NCI-H2196 (cell line): ENCODE results near the gene CFAP46.

Source experiments
- DNase-seq: peaks from one replicate; lab custom pipeline; 2025; ENCODE audit not compliant: unreplicated experiment; lab: John Stamatoyannopoulos, UW

The CFAP46 gene

DNA sequence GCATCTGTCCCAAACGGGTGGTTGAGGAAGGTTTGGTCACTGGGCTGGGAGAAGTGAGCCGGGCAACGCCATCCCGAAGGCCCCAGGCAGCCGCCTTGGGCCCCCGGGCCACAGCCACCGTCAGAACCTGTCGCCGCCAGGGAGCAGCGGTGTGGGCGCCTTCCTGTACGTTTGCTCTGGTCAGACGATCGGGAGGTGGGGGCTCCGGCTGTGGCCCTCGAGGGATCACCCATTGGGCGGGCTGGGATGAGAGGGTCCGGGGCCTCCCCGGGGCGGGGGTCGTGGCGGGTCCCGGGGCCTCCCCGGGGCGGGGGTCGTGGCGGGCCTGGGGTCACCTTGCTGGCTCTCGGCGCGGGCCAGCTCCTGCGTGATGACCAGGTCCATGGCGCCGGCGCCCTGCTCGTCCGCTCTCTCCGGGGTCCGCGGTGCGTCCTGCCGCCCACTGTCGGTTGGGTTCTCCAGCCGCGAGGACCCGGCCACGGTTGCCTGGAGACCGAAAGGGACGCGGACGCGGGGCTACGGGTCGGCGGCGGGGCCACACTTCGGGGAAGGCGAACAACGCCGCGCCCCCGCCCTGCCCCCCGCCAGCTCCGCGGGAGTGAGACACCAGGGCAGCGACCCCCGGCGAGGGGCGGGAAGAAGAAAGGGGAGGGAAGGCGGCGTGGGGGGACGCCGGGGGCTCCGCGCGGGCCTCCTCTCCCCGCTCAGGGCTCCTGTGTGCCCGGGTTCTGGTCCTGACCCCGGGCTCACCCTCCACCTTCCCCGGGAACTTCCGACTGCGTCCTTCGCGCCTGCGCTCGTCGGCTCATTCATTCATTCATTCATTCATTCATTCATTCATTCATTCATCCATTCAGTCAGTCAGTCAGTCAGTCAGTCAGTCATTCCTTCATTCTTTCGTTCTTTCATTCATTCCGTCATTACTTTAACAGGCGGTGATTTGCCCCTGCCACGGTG lies at the start of gene CFAP46:
Gene CFAP46 (minus strand): TSS at position 470 of the 957 bp plus-strand sequence. CDS start 86 bp downstream, at position 384.
- DNase-seq, result peak; percentile 4

DNA sequence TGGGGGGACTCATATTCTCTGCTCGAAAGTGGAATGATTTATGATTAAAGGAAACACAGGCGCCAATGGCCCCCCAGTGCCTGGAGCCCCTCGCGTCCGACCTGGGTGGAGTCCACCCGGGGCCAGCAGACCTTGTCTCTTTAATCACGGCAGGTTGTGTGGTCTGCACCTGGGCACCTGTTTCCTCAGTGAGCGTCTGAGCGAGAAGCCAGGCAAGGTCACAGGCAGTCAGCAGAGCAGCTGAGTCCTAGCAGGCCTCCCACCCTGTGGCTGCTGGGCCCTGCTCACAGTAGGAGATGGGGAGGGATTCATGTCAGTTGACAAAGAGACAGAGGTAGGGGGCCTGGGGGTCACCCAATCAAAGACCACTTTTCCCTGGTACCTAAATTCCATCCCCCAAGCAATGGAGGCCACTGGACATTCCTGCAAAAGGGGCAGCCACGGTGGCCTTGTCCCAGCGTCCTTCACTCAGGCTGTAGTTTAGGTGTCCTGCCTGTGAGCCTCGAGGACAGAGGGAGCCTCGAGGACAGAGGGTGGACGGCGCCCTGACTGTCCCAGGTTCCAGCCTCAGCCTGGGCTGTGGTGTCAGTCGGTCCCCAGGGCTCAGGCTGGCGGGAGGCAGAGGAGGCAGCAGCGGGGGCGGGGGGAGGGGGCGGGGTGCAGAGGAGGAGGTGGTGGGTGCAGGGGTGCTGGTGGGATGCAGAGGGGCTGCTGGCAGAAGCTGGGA lies 49.5 kb upstream of the CFAP46 start:
- DNase-seq, result no peak

DNA sequence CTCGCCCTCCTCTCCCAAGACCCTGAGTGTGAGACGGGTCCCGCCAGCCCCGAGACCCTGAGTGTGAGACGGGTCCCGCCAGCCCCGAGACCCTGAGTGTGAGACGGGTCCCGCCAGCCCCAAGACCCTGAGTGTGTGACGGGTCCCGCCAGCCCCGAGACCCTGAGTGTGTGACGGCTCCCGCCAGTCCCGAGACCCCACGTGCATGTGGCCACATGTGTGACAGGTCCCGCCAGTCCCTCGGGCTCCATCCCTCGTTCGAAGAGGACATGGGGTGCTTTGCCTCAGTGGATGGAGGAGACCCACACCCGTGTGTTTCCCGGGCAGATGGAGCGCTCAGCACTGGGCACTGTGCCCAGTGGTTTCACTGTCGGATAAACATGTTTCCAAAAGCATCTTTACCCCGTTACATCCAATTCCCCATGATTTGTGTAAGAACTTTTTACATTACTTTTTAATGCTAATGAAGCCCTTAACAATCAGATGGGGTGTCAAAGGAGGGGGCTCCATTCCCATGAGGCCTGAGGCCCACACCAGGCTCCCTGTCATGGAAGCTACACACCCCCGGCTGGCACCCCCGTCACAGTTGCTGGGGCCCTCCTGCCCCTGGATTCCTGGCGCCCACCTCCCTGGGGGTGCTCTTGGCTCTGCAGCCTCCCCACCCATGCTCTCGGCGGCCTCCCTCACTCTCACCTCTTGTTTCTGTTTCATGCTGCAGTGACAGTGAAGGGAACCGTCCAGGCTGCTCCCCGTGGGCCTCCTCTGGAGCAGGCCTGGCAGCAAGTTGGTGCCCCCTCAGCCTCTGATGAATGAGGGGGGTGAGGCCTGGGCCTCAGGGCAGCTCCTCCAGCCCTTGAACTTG lies 48.5 kb upstream of the CFAP46 start:
- no peak for DNase-seq

DNA sequence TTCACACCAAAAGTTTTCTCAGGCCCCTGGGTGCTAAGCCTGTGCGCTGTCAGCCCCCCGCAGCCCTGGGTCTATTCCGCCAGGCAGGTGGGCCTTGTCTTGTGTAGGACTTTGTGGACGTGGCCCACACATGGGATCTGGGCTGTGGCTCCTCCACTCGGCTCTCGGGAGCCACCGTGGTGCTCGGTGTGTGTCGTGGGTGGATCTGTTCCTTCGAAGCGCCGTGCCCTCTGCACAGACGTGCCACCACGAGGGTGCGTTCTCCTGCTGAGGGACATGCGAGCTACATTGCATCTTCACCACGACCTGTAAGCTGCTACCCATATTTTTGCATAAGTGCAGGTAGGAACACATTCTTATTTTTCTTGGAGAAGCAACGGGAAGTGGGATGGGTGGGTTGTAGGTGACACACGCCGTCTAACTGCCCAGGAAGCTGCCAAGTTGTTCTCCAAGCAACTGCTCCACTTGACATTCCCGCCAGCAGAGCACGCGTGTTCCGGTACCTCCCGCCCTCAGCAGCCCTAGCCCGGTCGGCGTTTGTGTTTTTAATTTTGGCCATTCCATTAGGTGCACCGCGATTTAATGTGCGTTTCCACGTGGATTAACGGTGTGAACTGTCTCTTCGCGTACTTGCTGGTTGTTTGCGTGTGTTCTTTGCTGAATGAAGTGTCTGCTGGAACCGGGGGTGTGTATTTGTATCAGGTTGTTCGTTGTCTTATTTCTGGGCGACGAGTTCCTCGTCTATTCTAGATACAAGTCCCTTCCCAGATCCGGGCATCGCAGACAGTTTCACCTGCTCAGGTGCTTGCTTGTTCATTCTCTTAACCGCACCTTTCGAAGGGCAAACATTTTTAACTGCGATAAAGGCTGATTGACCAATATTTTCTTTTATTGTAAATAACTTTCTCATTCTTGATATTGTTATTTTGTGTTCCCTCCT lies 47.4 kb upstream of the CFAP46 start:
- DNase-seq, result no peak

DNA sequence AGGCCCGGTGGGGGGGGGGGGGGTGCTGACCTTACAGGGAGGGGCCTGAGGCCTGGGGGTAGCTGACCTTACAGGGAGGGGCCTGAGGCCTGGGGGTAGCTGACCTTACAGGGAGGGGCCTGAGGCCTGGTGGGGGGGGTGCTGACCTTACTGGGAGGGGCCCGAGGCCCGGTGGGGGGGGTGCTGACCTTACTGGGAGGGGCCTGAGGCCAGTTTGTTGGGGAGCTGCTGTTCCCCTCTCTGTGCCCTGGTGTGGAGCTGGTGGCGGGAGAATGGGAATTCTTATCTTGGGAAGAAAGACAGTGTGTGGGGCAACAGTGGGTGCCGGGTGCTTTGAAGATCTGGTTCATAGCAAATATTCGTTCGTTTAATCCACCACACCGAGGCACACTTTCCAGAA lies 46.6 kb upstream of the CFAP46 start:
- DNase-seq, result no peak

DNA sequence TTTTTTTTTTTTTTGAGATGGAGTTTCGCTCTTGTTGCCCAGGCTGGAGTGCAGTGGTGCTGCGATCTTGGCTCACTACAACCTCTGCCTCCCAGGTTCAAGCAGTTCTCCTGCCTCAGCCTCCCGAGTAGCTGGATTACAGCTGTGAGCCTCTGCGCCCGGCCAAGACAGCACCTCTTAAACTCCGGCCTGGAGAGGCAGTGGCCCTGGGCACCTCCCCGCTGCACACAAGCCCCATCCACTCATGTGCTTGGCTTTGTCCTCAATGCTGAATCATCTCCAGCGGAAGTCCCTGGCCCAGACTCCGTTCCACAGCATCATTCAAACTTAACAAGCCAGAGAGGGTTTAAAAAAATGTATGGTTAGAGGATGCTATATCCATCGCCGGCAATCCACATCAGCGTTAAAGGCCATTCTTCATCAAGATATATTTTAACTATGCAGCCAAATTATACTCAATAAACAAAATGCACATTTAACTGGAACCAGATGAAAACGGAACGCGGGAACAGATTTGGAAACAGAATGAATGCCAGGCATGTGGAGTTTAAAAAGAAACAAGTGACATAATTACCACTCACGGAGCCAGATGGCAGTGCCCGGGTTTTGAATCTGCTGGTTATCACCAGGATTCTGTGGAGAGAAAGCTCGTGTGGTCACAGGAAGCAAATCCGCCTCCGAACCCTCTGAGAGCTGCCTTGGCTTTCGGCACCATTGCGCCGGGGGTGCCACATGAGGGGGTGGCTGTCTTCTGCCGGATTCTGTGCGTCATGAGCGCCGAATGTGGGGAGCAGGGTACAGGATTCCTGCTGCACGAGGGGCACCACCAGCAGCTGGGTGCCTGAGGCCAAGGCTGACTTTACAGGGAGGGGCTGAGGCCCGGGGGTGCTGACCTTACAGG lies 45.6 kb upstream of the CFAP46 start:
- DNase-seq, result no peak

DNA sequence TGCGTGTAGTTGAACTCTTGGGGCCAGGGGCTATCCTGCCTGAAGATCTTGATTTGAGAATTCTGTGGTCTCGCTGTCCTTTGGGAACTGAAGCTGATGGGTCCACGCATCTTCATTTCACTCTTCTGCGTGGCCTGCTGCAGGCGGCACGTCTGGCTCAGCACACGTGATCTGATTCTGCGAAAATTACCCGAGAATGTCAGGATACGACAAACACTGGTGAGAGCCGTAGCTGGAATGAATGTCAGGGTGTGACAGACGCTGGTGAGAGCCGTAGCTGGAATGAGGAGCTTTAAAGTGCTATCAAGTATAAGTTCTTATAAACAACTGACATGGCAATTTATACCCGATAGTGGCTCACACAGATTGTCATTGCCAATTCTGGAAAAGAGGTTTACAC lies 44.6 kb upstream of the CFAP46 start:
- no peak for DNase-seq

DNA sequence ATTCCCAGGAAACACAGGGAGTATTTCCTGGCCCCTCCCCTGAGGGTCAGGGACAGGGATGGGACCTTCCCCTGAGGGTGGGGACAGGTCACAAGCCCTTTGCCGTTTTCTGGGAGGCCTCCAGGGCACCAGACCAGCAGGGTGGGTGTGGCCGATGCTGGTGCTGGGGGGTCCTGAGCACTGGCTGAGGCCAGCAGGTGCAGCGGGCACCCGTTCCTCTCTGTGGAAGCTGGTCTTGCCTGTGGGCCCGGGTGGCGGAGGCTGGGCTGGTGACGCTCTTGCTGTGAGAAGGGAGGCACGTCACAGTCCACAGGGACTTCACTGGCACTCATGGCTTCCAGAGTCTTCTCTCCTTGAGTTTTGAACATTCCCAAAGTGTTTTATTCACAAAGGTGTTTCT lies 44.2 kb upstream of the CFAP46 start:
- DNase-seq, result no peak

DNA sequence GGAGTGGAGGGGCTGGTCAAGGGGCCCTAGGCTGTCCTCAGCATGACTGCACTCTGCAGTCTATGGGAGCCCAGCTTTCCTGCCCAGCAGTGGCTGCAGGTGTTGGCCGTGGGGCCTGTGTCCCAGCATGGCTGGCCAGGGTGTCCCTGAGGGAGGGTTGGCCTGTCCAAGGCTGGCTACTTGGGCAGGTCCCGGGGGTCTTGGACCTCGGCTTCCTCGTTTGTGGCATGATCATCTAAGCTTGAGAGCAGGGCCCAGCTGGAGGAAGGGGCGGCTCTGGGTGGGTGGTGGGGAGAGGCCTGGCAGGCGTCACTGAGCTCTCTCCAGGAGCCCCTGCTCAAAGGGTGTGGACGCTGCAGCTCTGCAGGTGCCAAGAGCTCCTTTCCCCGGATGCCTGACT lies 43.7 kb upstream of the CFAP46 start:
- no peak for DNase-seq

DNA sequence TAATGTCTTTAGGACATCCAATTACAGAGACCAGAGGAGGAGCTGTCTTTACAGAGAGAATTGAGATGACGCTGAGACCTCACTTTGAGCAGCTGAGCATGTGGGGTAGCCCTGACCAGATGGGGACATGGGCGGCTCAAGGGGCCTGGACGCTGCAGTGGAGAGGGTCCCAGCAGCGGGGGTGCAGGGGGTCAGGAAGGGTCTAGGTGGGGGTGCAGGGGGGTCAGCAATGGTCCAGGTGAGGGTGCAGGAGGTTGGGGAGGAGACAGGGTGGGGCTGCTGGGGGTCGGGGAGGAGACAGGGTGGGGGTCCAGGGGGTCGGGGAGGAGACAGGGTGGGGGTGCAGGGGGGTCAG lies 43.2 kb upstream of the CFAP46 start:
- no peak for DNase-seq

DNA sequence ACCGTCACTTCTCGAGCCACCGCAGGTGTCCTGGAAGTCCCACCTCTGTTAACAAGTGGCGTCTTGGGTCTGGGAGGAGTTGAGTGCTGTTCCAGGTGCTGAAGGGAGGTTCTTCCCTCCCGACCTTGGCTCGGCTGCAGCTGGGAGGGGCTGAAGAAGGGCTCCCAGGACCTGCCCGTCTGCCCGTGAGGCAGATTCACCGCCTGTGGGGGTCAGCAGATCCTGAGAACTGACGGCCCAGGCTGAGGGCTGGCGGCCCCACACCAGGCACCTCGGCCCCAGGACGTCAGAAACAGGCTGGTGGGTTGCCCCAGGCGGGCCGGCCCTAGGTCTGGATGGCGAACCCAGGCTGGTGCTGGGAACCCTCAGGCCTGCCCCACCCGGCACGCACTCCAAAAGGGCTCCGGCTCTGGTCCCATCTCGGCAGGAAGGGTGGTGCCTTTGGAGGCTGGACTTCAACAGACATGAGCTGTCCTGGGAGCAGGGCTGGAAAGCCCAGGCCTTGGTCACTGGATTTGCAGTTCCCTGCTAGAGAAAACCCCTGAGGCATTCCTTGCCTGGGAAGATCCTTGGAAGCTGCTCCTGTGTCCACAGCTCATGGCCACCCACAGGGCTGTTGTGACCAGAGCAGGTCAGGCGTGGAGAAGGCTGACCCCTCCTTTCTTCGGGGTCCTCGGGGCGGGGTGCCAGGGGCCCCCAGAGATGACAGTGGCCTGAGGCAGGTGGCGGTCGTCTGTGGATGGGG lies 42.6 kb upstream of the CFAP46 start:
- no peak for DNase-seq

DNA sequence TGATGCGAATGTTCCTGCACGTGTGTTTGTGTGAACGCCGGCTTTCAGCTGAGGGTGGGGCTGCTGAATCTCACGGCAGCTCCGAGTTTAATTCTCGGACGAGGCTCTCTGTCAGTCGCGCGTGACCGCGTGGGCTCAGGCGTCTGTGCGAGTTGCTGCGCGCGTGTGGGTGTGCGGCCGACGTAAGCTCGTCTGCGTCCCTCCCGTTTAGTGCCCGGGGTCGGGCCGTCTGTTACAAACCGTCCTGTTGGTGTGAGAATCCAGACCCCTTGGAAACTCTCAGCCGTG lies 41.6 kb upstream of the CFAP46 start:
- no peak for DNase-seq

DNA sequence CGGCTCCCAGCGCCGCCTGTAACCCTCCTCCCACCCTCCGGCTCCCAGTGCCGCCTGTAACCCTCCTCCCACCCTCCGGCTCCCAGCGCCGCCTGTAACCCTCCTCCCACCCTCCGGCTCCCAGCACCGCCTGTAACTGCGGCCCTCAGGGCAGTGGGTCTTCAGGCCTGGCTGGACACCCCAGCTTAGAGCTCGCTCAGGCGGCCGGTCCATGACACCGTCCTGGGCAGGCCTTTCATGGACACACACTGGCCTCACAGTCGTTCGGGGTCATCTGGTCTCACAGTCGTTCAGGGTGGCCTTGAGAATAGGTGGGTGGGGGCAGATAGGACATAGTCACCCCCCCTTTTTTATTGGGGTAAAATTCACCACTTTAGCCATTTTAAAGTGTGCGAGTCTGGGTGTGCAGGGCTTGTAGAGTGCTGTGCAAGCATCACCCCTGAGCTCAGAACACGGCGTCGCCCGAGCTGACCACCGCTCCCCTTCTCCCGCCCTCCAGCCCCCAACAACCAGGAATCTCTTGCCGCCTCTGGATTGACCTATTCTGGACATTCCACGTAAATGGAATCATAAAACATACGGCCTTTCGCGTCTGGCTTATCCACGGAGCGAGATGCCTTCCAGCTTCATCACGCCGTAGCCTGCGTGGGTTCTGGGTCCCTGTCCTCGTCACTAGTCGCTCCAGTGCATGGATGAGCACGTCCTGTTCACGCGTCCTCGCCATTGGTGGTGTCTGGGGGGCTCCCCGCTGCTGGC lies 41.1 kb upstream of the CFAP46 start:
- no peak for DNase-seq

DNA sequence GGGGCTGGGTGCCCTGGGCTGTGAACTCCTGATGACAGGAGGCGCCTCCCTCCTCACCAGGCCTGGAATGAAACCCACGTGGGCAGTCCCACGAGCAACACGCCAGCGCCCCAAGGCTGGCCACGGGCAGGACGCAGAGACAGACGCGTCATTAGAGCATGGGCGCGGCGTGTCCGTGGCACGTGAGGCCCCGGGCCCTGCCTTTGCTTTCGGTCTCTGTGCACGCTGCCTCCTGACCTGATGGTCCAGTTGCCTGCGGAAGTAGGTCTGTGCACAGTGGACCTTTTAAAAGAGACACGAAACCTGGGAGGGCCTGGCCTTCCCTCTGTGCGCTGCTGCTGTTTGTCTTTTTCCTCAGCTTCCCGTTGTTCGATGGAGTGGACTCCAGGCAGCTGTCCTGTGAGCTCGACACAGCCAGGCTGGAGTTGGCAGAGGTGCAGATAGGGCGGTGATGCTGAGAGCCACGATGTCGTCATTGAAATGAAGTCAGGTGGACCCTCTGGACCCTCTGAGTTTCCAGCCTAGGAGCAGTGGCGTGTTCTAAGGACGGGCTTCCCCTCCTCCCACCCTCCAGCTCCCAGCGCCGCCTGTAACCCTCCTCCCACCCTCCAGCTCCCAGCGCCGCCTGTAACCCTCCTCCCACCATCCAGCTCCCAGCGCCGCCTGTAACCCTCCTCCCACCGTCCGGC lies 40.1 kb upstream of the CFAP46 start:
- no peak for DNase-seq

DNA sequence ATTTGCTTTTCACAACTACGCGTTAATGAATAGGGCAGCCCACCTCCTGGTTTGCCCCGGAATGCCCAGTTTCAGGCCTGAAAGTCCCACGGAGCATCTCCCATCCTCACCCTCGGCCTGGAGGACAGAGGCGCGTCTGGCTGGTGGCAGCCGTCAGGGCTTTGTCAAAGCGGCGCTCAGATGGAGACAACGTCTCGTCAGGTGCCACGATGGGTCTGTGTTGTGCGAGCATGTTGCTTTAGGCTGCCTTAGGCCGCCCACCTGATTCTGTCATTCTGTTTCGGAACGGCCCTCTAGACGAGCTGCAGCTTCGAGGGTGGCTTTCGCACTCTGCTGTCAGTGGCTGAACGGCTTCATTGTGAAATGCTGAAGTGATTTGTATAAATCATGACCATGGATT lies 39.4 kb upstream of the CFAP46 start:
- DNase-seq, result no peak

DNA sequence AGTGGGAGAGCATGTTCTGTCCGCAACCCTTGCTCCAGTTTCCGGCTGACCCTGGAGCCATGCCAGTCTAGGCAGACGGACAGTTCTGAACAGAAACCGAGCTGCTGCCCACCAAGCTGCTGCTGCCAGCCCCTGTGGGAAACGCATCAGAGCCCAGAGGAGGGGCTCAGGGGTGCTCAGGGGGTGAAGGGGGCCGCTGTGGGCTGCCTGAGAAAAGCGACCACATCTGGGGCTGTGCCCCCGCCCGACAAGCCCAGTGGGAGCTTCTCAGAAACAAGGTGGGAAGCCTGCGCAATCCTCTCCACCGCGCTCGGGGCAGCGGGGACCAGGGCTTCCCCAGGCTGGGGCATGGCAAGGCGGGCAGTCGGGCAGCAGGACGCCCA lies 38.8 kb upstream of the CFAP46 start:
- no peak for DNase-seq

DNA sequence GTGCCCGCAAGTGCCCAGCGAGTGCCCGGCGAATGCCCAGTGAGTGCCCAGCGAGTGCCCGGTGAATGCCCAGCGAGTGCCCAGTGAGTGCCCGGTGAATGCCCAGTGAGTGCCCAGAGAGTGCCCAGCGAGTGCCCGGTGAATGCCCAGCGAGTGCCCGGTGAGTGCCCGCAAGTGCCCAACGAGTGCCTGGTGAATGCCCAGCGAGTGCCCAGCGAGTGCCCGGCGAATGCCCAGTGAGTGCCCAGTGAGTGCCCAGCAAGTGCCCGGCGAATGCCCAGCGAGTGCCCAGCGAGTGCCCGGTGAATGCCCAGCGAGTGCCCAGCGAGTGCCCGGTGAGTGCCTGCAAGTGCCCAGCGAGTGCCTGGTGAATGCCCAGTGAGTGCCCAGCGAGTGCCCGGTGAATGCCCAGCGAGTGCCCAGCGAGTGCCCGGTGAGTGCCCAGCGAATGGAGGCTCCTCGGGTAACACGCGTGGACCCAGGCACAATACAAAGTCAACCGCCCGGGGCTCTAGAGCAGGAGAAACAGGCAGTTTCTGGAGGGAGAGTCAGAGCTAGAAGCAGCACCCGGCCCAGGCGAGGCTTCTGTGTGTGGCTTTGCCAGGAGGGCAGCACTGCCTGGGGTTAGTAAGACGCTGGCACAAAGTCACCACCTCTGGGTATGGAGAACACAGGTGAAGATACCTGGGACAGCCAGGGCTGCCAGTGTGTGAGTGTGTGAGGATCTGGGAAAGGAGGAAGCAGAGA lies 38.2 kb upstream of the CFAP46 start:
- DNase-seq, result no peak
